IMR-90 (cell line): Measurements from ENCODE around the gene ACTBL2. TPM values are rescaled to one million over a fixed set of nuclear protein-coding genes. Genes with fewer than 3 reads are reported as not detected.
A peak's percentile ranks its signal among the peaks of the same experiment; 100 is the strongest.

Experiments
- ATAC-seq: fragments of 200-7000 bp; cut with Tn5 transposase; 2 replicates; pipeline ENCODE4 v1.9.1; 2020; ENCODE audit warnings: low read depth, mild to moderate bottlenecking, moderate library complexity
- BruUV-seq: library from RNA; stranded (reverse); fragments of 400-500 nt; replicated peaks from 2 replicates; lab custom pipeline; 2021; lab: Mats Ljungman, UMichigan
- CTCF ChIA-PET: fragments of 300-600 bp; formaldehyde crosslinking; extraction: SDS; loops from one replicate; lab custom pipeline; 2021; ENCODE audit warnings: antibody characterized with exemption; lab: Yijun Ruan, JAX
- POLR2A ChIA-PET: fragments of 300-600 bp; sonication (Branson Sonifier 250); formaldehyde crosslinking; loops from one replicate; lab custom pipeline; 2022; ENCODE audit warnings: antibody characterized with exemption; ENCODE audit not compliant: unreplicated experiment; lab: Charles Lee
- DNase-seq: peaks from one replicate; pipeline ENCODE4 v3.0.0; 2013
- H2AFZ ChIP-seq: replicated peaks from 2 replicates; pipeline ENCODE3; 2013; ENCODE audit warnings: low read length, mild to moderate bottlenecking; ENCODE audit not compliant: poor library complexity
- H2AK5ac ChIP-seq: 2 replicates; pipeline ENCODE4 v1.6.1; 2013; ENCODE audit warnings: low read depth, low read length, inconsistent platforms
- H2AK9ac ChIP-seq: replicated peaks from 2 replicates; pipeline ENCODE3; 2013; ENCODE audit warnings: mild to moderate bottlenecking, low read depth, low read length, moderate library complexity; ENCODE audit not compliant: poor library complexity
- H2BK120ac ChIP-seq: 2 replicates; pipeline ENCODE4 v1.6.1; 2013; ENCODE audit warnings: low read depth, low read length, inconsistent platforms
- H2BK15ac ChIP-seq: 3 replicates; pipeline ENCODE4 v1.6.1; 2013; ENCODE audit warnings: low read depth, low read length, inconsistent platforms
- H2BK20ac ChIP-seq: 2 replicates; pipeline ENCODE4 v1.6.1; 2013; ENCODE audit warnings: low read depth, mild to moderate bottlenecking, inconsistent platforms, low read length, moderate library complexity
- H2BK5ac ChIP-seq: 2 replicates; pipeline ENCODE4 v1.6.1; 2013; ENCODE audit warnings: mild to moderate bottlenecking, low read depth, low read length, inconsistent platforms; ENCODE audit not compliant: poor library complexity, severe bottlenecking
- H3K14ac ChIP-seq: replicated peaks from 2 replicates; pipeline ENCODE4 v1.6.1; 2013; ENCODE audit warnings: low read depth, low read length, inconsistent platforms
- H3K18ac ChIP-seq: 2 replicates; pipeline ENCODE4 v1.6.1; 2013; ENCODE audit warnings: low read depth, low read length, control low read depth
- H3K23ac ChIP-seq: 2 replicates; pipeline ENCODE4 v1.6.1; 2013; ENCODE audit warnings: low read depth, low read length, inconsistent platforms
- H3K27ac ChIP-seq: 2 replicates; pipeline ENCODE4 v1.5.1; 2013; ENCODE audit warnings: mild to moderate bottlenecking, control low read depth, low read length; ENCODE audit not compliant: insufficient read depth
- H3K27me3 ChIP-seq: 2 replicates; pipeline ENCODE4 v1.6.1; 2013; ENCODE audit warnings: low read length; ENCODE audit not compliant: control insufficient read depth, insufficient read depth
- H3K36me3 ChIP-seq: 2 replicates; pipeline ENCODE4 v1.6.1; 2013; ENCODE audit warnings: low read length, mixed read lengths; ENCODE audit not compliant: control insufficient read depth, insufficient read depth
- H3K4ac ChIP-seq: 2 replicates; pipeline ENCODE4 v1.6.1; 2013; ENCODE audit warnings: low read depth, low read length, inconsistent platforms
- H3K4me1 ChIP-seq: 2 replicates; pipeline ENCODE4 v1.6.1; 2013; ENCODE audit warnings: low read length, mixed read lengths; ENCODE audit not compliant: control insufficient read depth, insufficient read depth
- H3K4me2 ChIP-seq: 2 replicates; pipeline ENCODE4 v1.6.1; 2013; ENCODE audit warnings: low read depth, mild to moderate bottlenecking, control low read depth, low read length, moderate library complexity
- H3K4me3 ChIP-seq: 2 replicates; pipeline ENCODE4 v1.5.1; 2013; ENCODE audit warnings: low read depth, mild to moderate bottlenecking, control low read depth, low read length, moderate library complexity; ENCODE audit not compliant: insufficient read depth
- H3K56ac ChIP-seq: 2 replicates; pipeline ENCODE4 v1.6.1; 2013; ENCODE audit warnings: low read length, inconsistent platforms; ENCODE audit not compliant: insufficient read depth; ENCODE audit errors: extremely low read depth
- H3K79me1 ChIP-seq, 2 experiments: 2 replicates each; pipeline ENCODE4 v1.6.1; 2013; ENCODE audit warnings: low read length in 2 of 2, inconsistent platforms in 1 of 2, low read depth in 1 of 2
- H3K9ac ChIP-seq: 2 replicates; pipeline ENCODE4 v1.6.1; 2013; ENCODE audit warnings: low read depth, low read length, control low read depth
- H3K9me1 ChIP-seq: 2 replicates; pipeline ENCODE4 v1.6.1; 2013; ENCODE audit warnings: low read length, inconsistent platforms; ENCODE audit not compliant: insufficient read depth
- H3K9me3 ChIP-seq: 2 replicates; pipeline ENCODE4 v1.6.1; 2013; ENCODE audit warnings: low read length; ENCODE audit not compliant: control insufficient read depth, insufficient read depth
- H4K20me1 ChIP-seq: 2 replicates; pipeline ENCODE4 v1.6.1; 2013; ENCODE audit warnings: low read length, inconsistent platforms; ENCODE audit not compliant: insufficient read depth
- H4K5ac ChIP-seq: 2 replicates; pipeline ENCODE4 v1.6.1; 2013; ENCODE audit warnings: mild to moderate bottlenecking, low read depth, low read length, control low read depth
- H4K8ac ChIP-seq, 2 experiments: 2 replicates each; pipeline ENCODE4 v1.6.1; 2013; ENCODE audit warnings: low read depth in 2 of 2, low read length in 2 of 2, control low read depth in 1 of 2, inconsistent platforms in 1 of 2
- H4K91ac ChIP-seq: 2 replicates; pipeline ENCODE4 v1.6.1; 2013; ENCODE audit warnings: low read depth, low read length, inconsistent platforms; ENCODE audit not compliant: insufficient read depth
- BHLHE40 ChIP-seq: fragments of 150-350 bp; IDR thresholded peaks from 2 replicates; pipeline ENCODE4 v1.6.1; 2016; ENCODE audit warnings: mild to moderate bottlenecking, low read depth, low read length
- CEBPB ChIP-seq: IDR thresholded peaks from 2 replicates; pipeline ENCODE4 v1.6.1; 2012; ENCODE audit warnings: low read depth, low read length, improper control_type of control experiment
- CHD1 ChIP-seq: IDR thresholded peaks from 2 replicates; pipeline ENCODE4 v1.6.1; 2012; ENCODE audit warnings: low read depth, low read length, improper control_type of control experiment
- CTCF ChIP-seq: conservative IDR thresholded peaks from 2 replicates; pipeline ENCODE4 v1.5.1; 2012; ENCODE audit warnings: mild to moderate bottlenecking, low read depth, low read length, improper control_type of control experiment
- FOS ChIP-seq: fragments of 150-350 bp; IDR thresholded peaks from 2 replicates; pipeline ENCODE4 v1.6.1; 2016; ENCODE audit warnings: low read depth, low read length
- MAFK ChIP-seq: IDR thresholded peaks from 2 replicates; pipeline ENCODE4 v1.6.1; 2012; ENCODE audit warnings: low read depth, low read length, improper control_type of control experiment
- MAZ ChIP-seq: IDR thresholded peaks from 2 replicates; pipeline ENCODE4 v1.6.1; 2012; ENCODE audit warnings: low read depth, mild to moderate bottlenecking, low read length, improper control_type of control experiment, moderate library complexity, borderline replicate concordance
- MXI1 ChIP-seq: IDR thresholded peaks from 2 replicates; pipeline ENCODE4 v1.6.1; 2012; ENCODE audit warnings: low read depth, mild to moderate bottlenecking, low read length, moderate library complexity, borderline replicate concordance
- NFE2L2 ChIP-seq: fragments of 150-350 bp; IDR thresholded peaks from 2 replicates; pipeline ENCODE4 v1.6.1; 2016; ENCODE audit warnings: low read depth, mild to moderate bottlenecking, low read length
- POLR2A ChIP-seq: IDR thresholded peaks from 2 replicates; pipeline ENCODE4 v1.6.1; 2012; ENCODE audit warnings: mild to moderate bottlenecking, low read depth, low read length
- RAD21 ChIP-seq: IDR thresholded peaks from 2 replicates; pipeline ENCODE4 v1.6.1; 2012; ENCODE audit warnings: low read length, improper control_type of control experiment
- RCOR1 ChIP-seq: IDR thresholded peaks from 2 replicates; pipeline ENCODE4 v1.6.1; 2012; ENCODE audit warnings: mild to moderate bottlenecking, low read length, improper control_type of control experiment; ENCODE audit not compliant: insufficient replicate concordance
- RFX5 ChIP-seq: IDR thresholded peaks from 2 replicates; pipeline ENCODE4 v1.8.0; 2012; ENCODE audit warnings: low read depth, mild to moderate bottlenecking, low read length, moderate library complexity
- SMC3 ChIP-seq: fragments of 150-350 bp; IDR thresholded peaks from 2 replicates; pipeline ENCODE4 v1.6.1; 2016; ENCODE audit warnings: low read depth, mild to moderate bottlenecking, antibody characterized with exemption, low read length, moderate library complexity
- USF2 ChIP-seq: fragments of 150-350 bp; IDR thresholded peaks from 2 replicates; pipeline ENCODE4 v1.6.1; 2017; ENCODE audit warnings: mild to moderate bottlenecking, antibody characterized with exemption, low read length, low read depth
- dilution Hi-C: fragments of 300-500 bp; cut with HindIII; formaldehyde crosslinking; loops from one replicate; pipeline ENCODE4 v1.14.3; 2018; ENCODE audit warnings: low sequenced_read_pairs; ENCODE audit not compliant: unreplicated experiment
- in situ Hi-C: fragments of 300-500 bp; cut with MboI; formaldehyde crosslinking; loops from 3 replicates; pipeline ENCODE4 v1.14.3; 2019; ENCODE audit warnings: low sequenced_read_pairs, inconsistent platforms, mixed read lengths
- intact Hi-C: fragments of 100-400 bp; cut with micrococcal nuclease; formaldehyde crosslinking; loops from 2 replicates; pipeline ENCODE4 v1.10.0; 2022
- polyA plus RNA-seq, 3 experiments: library from polyadenylated mRNA; depleted of rRNA; stranded (reverse); fragments of >200 nt; gene quantifications; 2 replicates each; pipeline ENCODE4 v1.2.3, GENCODE V29; 2012; ENCODE audit warnings: low replicate concordance in 1 of 3
- total RNA-seq: library from RNA; depleted of rRNA; stranded (reverse); fragments of >200 nt; gene quantifications from 2 replicates; pipeline ENCODE4 v1.2.3, GENCODE V29; 2012
- TF ChIP-seq, protein P1 (sequence below): fragments of 150-350 bp; IDR thresholded peaks from 2 replicates; pipeline ENCODE4 v1.6.1; 2016; ENCODE audit warnings: low read depth, mild to moderate bottlenecking, low read length, moderate library complexity, borderline replicate concordance

The ACTBL2 gene
- total and polyA plus RNA-seq, 2 of the 4 experiments (the other 2 are of a cell fraction): 0.29 to 1.6 TPM

DNA sequence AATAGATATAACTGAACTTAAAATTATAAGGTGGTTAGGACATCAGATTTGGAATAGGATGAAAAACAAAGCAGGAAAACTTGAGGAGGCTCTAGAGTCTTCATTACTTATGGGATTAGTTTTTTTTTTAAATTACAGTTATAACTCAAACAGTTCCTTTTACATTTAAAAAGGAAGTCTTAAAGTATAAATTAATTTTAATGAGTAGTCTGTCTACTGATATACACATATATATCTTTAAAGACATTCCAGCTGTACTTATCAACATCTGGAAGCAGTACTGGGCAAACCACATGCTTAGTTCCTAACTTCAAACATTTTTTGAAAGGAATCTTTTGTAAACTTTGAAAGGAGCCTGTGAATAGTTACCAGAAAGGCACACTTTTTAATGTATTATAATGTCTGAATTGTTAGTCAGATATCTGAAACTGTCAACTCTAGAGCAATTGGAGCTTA is 6.0 kb downstream of the ACTBL2 start:
- H2AFZ ChIP-seq: no peak overlapping the region
- no peaks in the 10 kb centered on the region for H3K27me3 ChIP-seq
- no peaks in the 10 kb centered on the region for H3K9me3 ChIP-seq
- no peaks in the 10 kb centered on the region for H3K79me1 ChIP-seq
- H2BK120ac ChIP-seq: no peak overlapping the region
- H3K14ac ChIP-seq: no peak overlapping the region
- peak overlapping the region; percentile 34; the same call in 1 of the 2 replicates for H3K4me2 ChIP-seq
- H3K18ac ChIP-seq: peak overlapping the region; percentile 82; the same call in 1 of the 2 replicates
- H3K23ac ChIP-seq: no peak overlapping the region
- H4K5ac ChIP-seq: no peak overlapping the region
- H3K9me1 ChIP-seq: no peaks in the 10 kb centered on the region
- intact Hi-C loops: no loop called here
- POLR2A ChIA-PET: no interaction called here
- no peaks in the 10 kb centered on the region for H4K20me1 ChIP-seq
- no peak overlapping the region for H2BK20ac ChIP-seq
- H3K9ac ChIP-seq: no peak overlapping the region
- no peak overlapping the region for H2BK5ac ChIP-seq
- no peak overlapping the region for H3K4ac ChIP-seq
- TF ChIP-seq CEBPB: no peak
- TF ChIP-seq USF2: no peak
- TF ChIP-seq MAFK: no peak
- TF ChIP-seq SMC3: no peak
- no peak for TF ChIP-seq RAD21
- TF ChIP-seq RCOR1: no peak
- TF ChIP-seq MAZ: no peak
- no peak for TF ChIP-seq CHD1
- no peak for TF ChIP-seq FOS
- no peak for TF ChIP-seq MXI1
- no peak for TF ChIP-seq CTCF
- no peak for TF ChIP-seq RFX5
- TF ChIP-seq, protein P1, sequence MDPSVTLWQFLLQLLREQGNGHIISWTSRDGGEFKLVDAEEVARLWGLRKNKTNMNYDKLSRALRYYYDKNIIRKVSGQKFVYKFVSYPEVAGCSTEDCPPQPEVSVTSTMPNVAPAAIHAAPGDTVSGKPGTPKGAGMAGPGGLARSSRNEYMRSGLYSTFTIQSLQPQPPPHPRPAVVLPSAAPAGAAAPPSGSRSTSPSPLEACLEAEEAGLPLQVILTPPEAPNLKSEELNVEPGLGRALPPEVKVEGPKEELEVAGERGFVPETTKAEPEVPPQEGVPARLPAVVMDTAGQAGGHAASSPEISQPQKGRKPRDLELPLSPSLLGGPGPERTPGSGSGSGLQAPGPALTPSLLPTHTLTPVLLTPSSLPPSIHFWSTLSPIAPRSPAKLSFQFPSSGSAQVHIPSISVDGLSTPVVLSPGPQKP: no peak
- no peak for TF ChIP-seq POLR2A
- no peak for TF ChIP-seq BHLHE40
- no peak for TF ChIP-seq NFE2L2
- in situ Hi-C loops: no loop called here
- dilution Hi-C loops: no loop called here
- peak overlapping the region; percentile 60; the same call in 1 of the 2 replicates for H3K27ac ChIP-seq
- H2AK9ac ChIP-seq: no peak overlapping the region
- no peak overlapping the region for H3K56ac ChIP-seq
- CTCF ChIA-PET: no interaction called here
- DNase-seq (peak; percentile 34), ATAC-seq (peak; percentile 75)
- no peak overlapping the region for H4K8ac ChIP-seq
- no peak overlapping the region for H4K91ac ChIP-seq
- no peak overlapping the region for H2AK5ac ChIP-seq
- BruUV-seq: no TSS peak
- no peak overlapping the region for H2BK15ac ChIP-seq
- H3K4me3 ChIP-seq: no peak overlapping the region
- peaks cover 2% of the 10 kb centered on the region; the same call in 1 of the 2 replicates for H3K4me1 ChIP-seq
- no peaks in the 10 kb centered on the region for H3K36me3 ChIP-seq
